Tongue (tissue), 2 donors: Measurements from ENCODE around the gene MAML3. TPM values are rescaled to one million over a fixed set of nuclear protein-coding genes. Genes with fewer than 3 reads are reported as not detected.

Experiments used
- DNase-seq: peaks from one replicate; pipeline ENCODE4 v3.0.0-alpha.2; 2015
- total RNA-seq: library from RNA; depleted of rRNA; stranded (reverse); fragments of >200 nt; gene quantifications from one replicate; pipeline ENCODE4 v1.2.3, GENCODE V29; 2014

The MAML3 gene
- total RNA-seq, 1 donor from 2014 or later = 7.0 TPM

DNA sequence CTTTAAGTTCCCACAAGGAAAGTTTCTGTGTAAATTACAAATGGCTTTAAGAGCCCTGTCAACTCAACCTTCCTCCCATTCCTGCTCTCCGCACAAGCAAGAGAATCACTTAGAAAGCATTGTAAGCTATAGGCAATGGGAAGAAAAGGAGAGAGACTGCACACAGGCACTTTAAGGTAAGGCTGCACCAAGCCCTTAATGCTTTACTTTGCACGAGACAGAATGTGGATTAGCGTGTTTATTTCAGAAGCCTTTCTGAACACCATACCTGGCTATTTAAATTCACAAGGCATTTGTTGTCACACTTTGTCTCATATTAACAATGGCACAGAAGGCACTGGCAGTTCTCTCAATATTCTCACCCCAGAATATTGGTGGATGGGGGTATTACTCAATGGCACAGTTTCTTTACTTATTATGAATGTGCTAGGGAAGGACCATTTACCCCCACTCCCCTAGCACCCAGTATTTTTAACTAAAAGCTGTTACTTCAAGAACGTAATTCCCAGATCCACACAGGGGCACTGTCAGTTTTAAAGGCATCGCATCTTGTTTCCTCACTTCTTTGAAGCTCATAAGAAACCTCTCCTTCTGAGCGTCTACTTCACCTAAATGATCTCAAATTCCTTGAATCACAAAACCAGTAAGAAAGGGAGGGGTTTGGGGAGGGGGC lies 150.0 kb downstream of the MAML3 start:
- DNase-seq = no peak

DNA sequence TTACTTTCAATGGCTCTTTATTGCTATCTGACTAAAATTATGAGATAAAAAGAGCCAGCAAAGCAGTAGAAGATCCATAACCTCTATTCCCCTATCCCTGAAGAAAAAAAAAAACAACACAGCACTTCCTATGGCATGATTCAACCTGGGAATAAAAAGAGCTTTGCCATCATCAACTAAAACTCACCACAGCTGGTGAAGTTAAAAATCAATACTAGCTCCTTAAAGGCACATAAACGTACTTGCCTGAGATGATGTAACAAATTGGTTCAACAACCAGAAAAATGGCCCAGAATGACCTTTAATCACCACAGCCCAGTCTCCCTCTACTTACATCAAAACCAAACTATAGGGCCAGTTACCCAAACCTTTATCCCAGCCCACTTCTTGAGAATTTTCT lies 153.8 kb downstream of the MAML3 start:
- DNase-seq = no peak

DNA sequence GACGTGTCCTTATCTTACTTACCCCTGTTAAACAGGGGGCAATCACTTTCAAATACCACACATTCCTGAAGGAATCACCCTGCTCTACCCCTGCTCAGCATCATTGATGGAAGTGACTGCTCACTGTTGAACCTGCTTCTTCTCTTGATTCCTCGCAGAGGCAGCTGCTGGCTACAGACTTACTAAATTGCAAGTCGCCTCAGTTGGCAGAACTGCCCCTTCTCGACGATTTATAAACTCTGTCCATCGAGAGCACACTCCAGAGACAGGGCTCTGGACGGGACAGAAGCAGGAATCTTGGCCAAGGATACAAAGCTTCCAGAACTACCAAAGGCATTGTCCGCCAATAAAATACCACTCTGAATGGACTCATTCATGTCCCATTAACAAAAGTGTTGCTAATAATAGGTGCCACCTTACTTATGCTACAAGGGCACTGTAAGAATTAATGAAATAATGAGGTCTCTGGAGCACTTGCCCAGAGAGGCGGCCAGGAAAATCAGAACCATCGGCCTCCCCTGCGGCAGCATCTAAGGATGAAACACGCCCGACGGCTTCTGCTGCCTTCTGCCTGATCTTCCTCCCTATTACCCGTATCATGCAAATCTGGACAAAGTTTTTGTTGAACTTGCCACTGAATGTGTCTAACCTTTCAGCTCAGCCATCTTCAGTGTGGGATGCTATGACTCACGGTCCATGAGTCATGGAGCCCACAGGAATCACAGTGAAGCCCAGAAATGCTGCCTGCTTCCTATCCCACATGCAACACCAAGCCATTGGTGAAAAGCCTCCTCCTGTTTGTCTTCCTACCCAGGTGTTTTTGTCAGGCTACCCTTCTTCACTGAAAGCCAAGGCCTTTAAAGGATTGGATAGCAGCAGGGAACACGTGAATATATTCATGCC lies 164.9 kb downstream of the MAML3 start:
- DNase-seq = no peak

DNA sequence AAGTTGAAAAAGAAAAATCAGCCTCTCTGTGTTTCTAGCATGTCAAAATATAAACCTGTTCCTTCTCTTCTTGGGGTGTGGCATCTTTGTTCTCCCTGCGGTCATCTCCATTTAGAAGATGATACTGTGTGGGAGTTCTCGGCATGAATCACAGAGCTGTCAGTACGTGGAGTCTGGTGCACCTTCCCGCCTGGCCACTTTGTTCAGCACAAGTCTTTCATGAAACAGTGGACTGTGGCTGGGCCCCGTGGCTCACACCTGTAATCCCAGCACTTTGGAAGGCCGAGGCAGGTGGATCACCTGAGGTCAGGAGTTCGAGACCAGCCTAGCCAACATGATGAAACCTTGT lies 166.5 kb downstream of the MAML3 start:
- DNase-seq = no peak

DNA sequence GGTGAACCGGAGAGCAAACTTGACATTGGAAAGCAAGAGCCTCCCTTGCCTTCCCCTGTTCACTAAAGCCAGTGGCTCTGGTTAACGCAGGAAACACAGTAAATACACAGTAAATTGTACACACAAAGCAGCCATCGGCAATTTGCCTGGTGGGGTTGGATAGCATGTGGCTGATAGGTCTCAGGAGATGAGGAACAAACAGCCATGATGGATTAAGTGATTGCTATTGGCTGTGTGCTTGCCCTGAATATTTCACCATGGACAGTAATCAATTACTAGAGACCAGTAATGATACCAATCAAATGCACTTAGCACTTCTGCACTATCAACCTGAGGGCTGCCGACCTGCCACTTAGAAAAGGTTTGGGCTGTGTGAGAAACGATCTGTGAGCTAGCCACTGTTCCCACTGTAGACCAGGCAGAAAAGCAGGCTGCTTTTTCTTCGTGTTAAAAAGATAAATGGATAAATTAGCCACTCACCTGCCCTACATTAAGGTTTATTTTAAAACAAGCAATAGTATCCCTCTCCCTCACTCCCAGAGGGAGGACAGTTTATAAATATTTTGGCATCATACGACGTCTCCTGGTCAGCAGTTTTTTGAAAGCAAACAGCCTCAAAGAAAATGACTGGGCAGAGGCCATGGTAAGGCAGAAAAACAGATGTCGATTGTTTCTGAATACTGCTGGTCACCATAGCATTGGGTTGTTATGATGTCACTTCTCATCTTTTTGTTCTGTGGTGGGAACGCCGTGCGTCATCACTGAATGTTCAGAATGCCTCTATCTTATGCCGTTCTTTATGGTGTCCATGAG lies 167.1 kb downstream of the MAML3 start:
- peak; percentile 40 for DNase-seq

DNA sequence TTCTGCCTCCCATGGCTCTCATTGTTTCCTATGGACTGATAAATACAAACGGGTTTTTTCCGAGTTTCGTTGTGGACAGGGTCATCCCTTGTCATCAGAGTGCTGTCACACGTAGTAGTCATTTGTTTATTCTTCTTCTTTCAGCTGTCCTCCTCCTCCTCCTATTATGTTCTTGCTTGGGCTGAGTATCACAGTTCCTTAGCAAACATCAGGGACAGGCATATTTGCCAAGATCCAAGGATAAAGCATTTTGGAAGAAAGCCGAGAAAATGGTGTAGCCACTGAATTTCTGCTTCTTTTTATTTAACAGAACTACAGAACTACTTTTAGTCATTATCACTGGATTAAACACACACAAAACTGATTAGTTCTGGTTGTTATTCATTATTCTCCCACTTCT lies 167.9 kb downstream of the MAML3 start:
- no peak for DNase-seq

DNA sequence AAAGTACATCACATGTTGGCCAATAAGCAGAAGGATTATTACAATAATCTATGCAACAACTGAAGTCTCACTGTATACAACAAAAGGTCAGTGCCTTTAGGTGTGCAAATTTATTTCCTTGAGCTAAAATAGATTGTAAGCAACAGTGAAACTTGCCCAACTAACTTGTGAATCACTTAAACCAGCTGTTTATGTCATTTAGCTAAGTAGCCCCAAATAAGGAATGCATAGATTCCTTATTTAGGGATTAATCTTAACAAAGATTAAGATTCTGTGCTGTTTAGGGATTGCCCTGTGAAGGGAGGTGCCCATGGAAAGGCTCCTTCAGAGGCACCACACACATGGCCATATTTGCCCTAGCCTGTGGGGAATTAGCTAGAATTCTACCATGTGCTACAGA lies 168.6 kb downstream of the MAML3 start:
- no peak for DNase-seq

DNA sequence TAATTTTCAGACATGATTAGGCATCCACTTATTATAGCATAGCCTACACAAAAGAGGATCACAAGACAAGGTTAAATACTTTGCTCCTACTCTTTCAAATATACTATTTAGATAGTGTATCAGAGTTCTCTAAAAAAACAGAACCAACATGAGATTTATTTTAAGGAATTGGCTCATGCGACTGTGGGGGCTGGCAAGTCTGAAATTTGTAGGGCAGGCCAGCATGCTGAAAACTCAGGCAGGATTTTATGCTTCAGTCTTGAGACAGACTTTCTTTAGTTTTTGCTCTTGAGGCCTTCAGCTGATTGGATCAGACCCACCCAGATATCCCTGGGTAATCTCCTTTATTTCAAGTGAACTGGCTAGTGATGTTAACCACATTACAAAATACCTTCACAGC lies 169.5 kb downstream of the MAML3 start:
- DNase-seq = no peak

DNA sequence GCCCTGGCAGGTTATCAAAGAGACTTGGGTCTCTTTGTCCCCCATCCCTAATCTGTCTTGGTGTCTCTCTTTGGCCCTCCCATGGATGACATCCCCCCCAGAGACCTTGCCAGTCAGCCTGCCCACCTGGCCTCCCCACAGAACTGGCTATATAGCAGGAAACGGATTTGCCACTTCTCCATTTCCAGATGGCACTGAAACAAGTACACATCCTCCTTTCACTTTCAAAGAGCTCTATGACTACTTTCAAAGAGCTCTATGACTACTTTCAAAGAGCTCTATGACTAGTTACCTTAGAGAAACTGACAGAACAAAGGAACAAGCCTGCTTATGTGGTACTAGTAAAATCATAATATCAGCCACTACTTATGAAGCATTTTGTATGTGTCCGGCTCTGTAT lies 175.3 kb downstream of the MAML3 start:
- DNase-seq = no peak

DNA sequence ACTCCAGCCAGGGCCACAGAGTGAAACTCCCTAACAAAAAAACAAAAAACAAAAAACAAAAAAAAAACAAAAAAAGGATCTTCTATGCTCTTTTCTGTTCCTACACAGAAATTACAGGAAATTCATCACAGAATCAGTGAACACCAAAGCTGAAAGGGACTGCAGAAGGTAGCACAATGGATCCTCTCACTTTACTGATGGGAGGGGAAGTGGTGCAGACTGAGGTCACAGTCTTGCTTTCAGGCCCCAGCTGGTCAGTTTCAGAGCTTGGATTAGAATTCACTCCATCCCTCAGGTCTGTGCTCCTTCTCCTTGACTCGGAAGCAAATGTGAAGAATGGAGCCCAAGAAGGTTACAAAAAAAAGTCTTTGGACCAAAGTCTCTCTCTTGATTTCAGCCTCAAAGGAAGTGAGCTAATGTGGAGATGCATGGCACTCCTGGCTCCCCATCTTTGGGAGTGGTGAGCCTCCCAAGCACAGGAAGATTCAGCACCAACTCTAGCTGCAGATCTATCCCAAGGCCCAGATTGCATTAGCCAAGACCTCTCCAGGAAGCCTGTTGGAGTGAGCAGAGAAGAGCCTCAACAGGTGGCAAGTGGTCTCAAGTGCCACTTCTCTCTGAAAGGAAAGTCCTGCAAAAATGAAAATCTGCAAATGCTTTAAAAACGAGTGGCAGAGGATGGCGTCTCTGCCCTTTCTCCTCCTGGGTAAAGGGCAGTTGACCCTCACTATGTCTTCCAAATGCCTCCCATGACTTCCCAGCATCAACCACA lies 176.0 kb downstream of the MAML3 start:
- no peak for DNase-seq

DNA sequence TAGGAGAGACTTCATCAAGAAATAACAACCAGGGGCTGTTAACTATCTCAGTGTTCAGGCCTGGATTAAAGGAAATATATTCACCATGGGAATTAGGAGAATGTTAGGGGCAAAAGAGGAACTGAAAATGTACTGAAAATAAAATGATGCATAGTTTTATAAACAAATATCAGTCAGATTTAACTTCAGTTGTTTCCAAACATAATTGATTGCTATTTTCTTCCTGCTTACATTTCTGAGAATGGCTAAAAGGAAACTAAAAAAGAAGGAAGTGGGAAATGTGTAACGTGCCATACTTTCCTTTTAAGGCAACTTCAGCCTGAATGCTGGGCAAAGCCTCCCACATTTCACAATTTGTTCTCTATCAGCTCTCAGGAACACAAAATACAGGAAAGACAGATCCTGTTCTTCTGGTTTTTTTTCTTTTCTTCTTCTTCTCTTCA lies 178.1 kb downstream of the MAML3 start:
- no peak for DNase-seq

DNA sequence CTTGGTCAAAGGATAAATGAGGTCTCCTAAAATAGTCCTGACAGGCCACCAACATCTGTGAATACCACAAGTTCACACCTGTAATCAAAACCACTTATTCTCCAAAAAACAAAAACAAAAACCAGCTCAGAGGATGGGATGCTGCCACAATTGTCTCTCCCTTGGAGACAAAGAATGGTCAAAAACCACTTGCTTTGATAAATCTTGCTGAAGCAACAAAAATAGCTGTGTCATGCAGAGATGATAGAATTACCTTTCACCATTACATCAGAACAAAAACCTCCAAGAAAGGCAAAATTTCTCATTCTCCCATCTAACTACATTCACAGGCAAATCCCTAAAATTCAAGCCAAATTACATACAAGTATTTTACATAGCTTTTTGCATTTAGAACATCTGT lies 180.4 kb downstream of the MAML3 start:
- DNase-seq = no peak

DNA sequence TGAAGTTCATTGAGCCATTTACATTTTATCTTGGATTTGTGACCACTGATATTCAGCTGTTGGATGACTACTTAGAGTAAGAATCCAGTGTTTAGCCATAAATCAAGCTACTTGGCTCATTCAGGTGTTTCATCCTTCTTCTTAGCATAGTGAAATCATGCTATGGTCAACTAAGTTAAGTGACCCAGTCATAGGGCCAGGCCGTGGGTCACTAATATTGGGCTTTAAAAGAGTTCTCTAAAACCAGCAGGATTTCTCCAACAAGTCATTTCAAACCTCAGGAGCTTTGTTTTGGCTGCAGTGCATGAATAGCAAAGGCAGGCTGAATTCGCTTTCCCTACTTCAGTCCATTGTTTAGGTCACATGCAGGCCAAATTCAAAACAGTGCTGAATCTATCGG lies 181.0 kb downstream of the MAML3 start:
- no peak for DNase-seq

DNA sequence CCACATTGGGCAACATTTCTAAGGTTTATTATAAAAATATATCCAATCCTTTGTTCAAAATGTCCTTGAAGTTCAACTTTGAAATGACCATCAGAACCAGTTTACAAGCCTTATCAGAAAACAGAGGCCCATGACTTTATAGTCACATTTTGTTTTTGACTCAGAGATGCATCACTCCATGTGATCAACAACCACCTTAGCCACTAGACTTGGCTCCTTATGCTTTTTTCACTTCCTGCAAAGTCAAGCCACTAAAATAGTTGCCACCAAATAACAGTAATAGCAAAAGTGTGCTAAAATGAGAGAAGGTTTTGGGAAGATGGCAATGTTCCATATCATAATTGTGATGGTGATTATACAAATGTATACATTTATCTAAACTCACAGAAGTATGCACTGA lies 181.7 kb downstream of the MAML3 start:
- no peak for DNase-seq

DNA sequence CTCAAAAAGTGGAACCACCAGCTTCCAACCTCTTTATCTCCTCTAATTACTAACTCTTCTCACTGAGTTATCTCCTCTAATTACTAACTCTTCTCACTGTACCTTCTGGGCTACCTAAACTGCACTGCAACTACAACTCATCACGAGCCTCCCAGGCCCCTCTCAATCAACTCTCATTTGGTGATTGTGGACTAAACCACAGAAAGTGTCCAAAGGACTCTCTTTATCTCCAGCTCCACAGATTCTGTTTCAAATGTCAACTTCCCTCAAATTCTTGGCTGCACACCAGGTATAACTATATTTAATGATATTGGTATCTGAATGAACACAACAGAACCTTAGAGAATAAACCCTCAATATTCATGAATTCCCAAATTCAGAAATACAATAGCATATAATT lies 182.9 kb downstream of the MAML3 start:
- DNase-seq = no peak

DNA sequence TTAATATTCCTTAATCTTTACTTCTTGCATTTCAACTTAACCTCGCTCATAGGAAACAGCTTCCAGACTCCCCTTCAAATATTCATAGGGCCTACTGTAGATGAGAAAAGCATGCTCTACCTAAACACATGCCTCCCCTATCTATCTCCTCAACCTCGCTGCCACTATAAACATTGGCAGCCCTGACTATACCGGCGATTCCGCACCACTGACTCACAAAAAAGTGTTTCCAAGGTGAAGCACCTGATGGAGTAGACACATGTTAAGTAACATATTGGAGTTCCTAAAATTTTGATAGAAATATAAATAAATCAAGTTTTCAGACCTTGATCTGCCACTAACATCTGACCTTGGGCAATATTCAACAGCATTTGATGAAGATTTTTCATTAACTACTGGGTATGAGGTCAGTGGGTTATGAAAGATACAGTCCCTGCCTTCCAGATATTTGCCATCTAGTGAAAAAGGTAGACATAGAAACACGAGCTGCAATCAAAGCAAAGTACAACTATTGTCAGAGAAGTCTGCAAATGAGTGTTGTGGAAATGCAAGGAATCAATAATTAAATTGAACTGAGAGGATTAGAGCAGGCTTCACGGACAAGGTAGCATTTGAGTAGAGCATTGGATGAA lies 184.2 kb downstream of the MAML3 start:
- no peak for DNase-seq

DNA sequence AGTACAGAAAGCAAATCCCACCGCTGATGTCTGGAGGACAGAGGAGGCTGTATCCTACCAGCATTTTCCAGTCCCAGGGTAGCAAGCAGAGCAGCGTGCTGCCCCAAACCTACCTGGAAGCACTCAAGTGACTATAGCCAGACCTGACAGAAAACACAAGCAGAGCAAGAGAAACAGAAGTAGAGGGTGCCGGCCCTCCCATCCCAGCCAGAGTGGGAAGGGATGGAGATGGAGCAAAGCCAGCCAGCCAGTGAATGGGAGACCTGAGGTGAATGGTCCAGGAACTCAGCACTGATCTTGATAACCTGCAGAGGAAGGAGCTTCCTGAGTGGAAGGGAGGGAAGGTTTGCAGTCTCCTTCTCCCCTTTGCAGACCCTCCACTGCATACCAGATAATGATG lies 185.2 kb downstream of the MAML3 start:
- DNase-seq = no peak

DNA sequence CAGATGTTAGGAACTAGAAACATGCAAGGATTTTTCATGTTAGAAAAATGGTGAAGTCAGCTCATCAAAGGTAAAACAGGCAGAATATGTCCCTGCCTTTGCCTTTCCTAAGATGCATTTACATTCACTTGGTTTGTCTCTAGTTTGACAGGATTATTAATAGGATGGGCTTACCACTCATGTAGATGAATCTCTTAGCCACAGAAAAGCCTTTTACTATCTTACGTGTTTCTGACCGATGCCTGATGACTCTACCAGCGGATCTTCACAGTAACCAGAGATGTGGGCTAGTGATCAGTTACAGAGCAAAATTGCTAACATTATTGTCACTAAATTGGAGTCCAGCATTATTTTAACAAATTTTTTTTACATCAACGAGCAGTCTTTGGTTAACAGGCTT lies 187.6 kb downstream of the MAML3 start:
- DNase-seq = no peak

DNA sequence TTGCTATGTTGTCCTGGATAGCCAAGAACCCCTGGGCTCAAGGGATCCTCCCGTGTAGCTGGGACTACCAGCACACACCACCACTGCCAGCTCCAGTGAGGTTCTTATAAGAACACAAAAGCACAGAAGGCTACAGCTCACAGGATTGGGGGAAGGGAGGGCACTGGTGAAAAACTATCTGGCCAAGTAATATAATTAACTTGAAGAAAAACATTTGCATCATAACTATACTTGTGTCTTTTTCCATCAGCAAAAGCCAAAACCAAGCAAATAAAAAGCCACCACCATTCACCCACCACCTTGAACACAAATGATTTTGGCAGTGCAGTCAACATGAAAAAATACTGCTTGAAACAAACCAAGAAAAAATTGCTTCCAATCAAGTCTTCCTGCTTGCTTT lies 188.2 kb downstream of the MAML3 start:
- DNase-seq = no peak

DNA sequence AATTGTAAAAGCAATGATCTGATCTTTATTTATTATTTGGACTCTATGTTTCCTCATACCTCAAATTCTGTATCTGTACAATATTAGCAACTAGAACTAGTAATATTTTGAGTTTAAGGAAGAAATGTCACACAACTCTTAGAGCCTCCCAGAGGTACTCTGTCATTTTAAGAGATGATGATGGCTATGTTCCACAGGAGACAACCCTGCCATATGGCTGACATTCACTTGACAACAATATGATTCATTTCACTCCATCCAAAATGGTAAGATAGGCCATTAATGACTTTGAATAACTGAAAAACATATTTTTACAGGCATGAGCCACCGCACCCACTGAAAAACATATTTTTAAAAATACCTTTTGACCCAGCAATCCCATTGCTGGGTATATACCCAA lies 190.3 kb downstream of the MAML3 start:
- DNase-seq = no peak

DNA sequence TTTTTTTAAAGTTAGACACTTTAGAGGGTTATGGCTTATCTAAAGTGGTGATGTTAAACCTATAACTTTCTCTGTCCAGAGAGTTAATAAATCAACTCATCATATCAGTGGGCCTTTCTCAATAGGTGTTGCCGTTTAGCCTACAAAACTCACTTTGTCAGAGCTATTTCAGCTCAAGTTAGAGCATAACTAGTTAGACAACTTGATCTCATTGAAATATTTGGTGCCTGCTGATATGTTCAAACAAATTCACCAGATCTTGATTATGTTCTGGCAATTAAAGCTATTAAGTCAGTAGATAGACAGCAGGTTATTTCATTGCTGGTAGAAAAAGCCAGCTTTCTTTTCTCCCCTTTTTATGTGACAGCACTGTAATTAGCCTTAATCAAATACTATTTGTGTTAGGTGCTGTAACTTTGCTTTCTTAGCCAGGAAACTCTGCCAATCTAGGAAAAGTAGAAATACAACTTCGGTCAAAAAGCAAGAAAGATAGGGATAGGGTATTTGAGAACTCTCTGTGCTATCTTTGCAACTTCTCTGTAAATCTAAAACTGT lies 191.8 kb downstream of the MAML3 start:
- DNase-seq = no peak
